ENCODE measurements around the gene CARS1. TPM values are rescaled to one million over a fixed set of nuclear protein-coding genes. Genes with fewer than 3 reads are reported as not detected.

The CARS1 gene
- total RNA-seq, 1 donor from 2014 or later, result 52.4 TPM

DNA sequence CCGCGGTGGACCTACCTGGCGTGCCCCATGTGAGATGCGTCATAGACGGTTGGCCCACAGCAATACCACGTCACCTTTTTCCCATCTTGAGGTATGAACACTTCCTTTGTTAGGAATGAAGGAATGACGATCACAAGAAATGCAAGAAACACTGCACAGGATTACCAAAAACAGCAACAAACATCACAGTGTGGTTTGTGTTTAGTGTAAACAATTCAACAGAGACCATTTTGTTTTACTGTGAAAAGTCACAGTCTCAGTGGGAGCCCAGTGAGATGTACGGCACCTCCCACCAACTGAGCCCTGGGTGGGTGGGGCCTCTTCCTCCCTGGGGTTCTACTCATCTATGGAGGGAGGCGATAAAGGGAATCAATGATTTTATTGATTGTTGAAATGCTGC, 16.3 kb downstream of the CARS1 start:
- no peak for DNase-seq (ENCODE audit: low read depth)

DNA sequence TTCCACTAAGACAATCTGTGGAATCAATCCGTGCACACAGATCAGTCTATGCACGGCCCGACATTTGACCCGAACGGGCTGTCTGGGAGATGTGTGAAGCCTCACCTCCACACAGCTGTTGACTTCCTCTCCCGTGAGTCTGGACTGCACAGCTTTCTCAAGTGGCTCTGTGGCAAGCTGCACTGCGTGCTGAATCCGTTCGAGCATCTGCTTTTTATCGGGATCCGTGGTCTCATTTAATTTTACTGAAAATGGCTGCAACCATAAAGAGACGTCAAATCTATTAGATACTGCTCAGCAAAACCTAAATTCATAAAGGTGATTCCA, 19.3 kb downstream of the CARS1 start:
- DNase-seq (ENCODE audit: low read depth), result no peak

DNA sequence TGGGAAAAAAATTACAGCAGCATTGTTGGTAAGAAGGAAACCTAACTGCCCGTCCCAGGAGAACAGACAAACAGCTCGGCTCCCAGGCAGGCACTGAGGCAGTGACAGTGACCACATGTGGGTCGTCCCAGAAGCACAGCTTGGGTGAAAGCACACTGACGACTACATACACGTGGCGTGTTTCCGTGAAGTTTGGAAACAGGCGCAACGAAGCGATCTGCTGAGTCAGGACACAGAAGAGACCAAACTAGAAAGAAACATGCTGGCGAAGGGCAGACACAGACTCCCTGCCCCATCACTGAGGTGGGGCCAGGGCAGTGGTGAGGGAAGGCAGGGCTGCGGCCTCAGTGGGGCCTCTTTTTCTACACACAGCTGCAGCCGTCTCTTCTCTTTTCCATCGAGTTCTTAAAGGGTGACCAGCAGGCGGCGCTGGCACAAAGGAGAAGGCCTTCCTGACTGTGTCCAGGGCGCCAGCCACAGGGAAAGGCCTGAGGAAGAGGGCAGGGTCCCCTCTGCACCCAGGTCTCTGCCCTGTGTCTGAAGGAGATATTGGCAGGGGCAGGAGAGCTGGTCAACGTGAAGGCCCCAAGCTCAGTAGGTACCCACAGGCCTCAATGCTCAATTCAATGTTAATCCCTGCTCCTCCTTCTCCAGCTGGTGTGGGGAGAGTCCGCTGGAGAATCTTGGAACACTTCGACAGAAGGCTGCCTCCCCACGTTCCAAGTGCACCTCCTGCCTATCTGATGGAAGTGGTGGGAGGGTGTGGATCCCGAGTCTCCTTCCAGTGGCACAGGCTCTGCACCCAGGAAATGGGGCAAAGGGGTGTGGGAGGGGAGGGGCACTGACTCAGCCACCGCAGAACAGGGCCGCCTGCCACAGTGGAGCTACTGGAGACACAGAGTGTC, 19.9 kb downstream of the CARS1 start:
- peak; percentile 25 for DNase-seq (ENCODE audit: low read depth)

DNA sequence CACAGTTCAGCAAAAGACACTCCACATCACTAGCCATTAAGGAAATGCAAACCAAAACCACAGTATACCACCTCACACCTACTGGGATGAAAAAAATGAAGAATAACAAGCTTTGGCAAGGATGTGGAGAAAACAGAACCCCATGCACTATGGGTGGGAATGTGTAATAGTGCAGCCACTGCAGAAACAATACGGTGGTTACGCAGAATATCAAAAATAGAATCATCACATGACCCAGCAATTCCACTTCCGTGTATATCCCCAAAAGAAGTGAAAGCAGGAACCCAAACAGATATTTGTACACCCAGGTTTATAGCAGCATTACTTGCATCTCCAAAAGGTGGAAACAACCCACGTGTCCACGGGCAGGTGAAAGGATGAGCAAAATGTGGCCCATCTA, 20.8 kb downstream of the CARS1 start:
- no peak for DNase-seq (ENCODE audit: low read depth)

DNA sequence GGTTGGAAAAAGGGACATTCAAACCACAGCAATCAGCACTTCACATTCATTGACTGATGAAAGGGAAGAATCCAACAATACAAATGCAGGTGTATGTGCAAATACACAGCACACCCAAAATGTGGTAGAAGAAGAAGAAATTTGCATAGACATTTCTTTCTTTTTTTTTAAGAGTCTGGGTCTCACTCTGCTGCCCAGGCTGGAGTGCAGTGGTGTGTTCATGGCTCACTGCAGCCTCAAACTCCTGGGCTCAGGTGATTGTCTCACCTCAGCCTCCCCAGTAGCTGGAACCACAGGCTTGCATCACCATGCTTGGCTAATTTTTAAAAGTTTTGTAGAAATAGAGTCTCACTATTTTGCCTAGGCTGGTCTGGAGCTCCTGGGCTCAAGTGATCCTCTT, 21.9 kb downstream of the CARS1 start:
- peak; percentile 21 for DNase-seq (ENCODE audit: low read depth)

GRCh38 chr11:3030289-3031070, 26.7 kb downstream of the CARS1 start:
- no peak for DNase-seq (ENCODE audit: low read depth)

DNA sequence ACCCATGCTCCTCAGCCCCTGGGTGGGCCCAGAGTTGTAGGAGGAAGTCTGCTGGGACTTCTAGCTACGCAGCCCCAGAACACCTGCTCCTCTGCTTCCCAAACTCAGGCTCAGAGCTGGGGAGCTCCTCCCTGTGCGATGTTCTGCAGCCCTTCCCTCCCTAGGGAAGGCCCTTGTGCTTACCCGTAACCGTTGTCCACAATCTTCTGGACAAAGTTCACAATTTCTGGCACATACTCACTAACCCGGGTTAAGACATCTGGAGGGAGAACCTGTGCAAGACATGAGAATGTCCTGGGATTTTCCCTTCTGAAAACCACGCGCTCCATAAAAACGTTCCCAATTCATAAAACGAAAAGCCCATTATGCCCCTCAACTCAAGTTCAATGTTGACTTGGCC, 28.4 kb downstream of the CARS1 start:
- DNase-seq (ENCODE audit: low read depth), result no peak

DNA sequence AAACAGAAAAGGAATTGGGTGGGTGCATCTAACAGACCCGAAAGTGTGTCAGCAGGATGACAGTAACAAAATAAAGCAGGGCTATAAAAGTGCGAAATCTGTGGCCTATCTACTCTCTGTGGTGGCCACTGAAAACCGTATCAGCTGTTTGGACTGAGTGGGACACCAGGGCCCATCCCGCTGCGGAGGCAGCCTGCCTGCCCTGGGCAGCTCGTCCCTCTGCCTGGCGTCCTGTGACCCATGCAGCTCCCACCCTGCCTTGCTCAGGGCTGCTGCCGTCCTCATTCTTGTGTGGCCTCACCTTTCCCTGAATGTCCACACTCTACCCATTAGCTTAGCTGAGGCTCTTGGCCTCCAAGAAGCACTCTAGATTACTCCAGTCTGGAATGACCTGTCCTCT, 30.4 kb downstream of the CARS1 start:
- DNase-seq (ENCODE audit: low read depth), result no peak

DNA sequence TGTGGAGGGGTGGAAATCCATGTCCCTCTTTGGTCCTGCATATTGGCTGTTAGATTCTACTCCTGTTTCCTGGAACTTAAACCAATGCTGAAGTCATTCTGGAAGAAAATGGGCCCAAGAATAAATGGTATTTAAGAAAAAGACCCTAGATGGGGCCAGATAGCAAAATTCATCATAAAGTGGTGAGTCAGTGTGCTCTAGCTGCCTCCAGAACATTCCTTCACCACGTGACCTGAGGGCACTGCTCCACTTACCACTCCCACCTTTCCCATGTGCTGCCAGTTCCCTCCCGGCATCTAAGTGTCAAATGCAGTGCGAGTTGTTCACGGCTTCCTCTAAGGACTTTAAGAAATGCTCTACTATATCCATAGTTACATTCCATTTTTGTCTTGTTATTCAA, 34.2 kb downstream of the CARS1 start:
- peak; percentile 71 for DNase-seq (ENCODE audit: low read depth)

- peak; percentile 68 for DNase-seq (ENCODE audit: low read depth)
Observed at GRCh38 chr11:3022300-3022967, 34.8 kb downstream of the CARS1 start.

DNA sequence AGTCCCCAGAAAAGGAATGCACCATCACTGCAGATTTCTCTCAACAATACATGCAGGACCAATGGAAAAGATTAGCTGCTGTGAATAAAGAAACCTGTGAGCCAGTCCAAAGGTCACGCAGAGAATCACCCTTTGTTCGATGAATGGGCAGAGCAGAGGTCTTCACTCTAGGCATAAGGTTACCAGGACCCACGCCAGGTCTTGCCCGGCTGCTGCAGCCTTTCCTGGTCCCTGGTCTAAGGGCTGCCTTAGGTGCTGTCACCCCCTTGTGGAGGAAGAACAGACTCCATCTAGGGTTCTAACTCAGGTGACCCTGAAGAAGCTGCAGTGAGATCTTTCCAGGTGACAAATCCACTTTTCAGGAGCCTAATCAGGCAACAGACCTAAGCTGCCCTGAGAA, 36.1 kb downstream of the CARS1 start:
- DNase-seq (ENCODE audit: low read depth), result peak; percentile 46

DNA sequence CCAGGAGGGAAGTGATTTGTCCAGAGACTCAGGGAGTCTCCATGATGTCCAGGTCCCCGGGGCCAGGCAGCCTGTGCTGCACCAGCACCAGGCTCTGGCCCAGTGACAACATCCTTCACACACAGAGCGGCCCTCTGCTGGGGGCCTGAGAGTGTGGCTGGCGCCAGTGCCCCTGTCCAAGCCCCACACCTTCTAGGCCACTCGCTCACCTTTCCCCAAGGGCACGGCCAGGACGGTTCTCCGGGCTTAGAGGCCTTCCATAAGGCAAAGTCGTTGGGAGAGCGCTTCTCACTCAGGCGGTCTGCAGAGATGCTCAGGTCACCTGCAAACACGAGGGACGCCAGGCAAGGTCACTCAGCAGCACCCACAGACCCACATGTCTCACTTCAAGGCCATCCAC, 37.2 kb downstream of the CARS1 start:
- no peak for DNase-seq (ENCODE audit: low read depth)

GRCh38 chr11:3018596-3018995, 38.6 kb downstream of the CARS1 start:
- DNase-seq (ENCODE audit: low read depth), result no peak

GRCh38 chr11:3016861-3017260, 40.4 kb downstream of the CARS1 start:
- no peak for DNase-seq (ENCODE audit: low read depth)

DNA sequence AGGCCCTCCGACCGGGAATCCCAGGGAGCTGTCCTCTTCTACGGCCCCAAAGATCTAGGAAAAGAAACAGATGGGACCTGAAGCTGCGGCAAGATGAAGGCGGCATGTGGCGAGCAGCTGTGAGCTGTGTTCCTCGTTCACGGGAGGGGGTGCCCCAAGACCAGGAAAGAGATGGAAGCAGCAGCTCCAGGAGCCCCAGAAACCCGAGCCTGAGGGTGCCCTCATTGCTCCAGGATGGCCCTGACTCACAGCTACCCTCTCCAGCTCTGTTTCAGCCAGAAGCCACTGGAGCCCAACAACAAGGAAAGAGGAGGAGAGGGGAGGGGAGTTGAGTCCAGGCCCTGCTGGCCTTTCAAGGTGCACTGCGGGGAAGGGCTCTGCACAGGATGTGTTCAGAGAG, 41.4 kb downstream of the CARS1 start:
- DNase-seq (ENCODE audit: low read depth), result no peak

DNA sequence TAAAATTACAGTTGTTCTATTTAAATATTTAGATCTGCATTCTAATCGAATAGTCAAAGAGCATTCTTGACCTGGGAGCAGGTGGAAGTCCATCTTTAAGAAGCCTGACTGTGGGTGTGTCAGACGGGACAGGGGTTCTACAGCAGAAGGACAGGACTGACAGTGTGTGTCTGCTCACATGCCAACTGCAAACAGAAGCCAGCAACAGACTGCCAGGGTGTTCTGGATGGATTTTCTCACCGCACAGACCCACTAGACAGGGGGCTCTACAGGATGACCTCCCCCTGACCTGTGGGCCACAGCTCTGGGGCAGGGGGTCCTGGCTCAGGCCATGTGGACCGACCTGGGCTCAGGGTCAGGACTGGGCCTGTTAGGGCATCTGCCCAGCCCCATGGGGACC, 42.3 kb downstream of the CARS1 start:
- DNase-seq (ENCODE audit: low read depth), result no peak

DNA sequence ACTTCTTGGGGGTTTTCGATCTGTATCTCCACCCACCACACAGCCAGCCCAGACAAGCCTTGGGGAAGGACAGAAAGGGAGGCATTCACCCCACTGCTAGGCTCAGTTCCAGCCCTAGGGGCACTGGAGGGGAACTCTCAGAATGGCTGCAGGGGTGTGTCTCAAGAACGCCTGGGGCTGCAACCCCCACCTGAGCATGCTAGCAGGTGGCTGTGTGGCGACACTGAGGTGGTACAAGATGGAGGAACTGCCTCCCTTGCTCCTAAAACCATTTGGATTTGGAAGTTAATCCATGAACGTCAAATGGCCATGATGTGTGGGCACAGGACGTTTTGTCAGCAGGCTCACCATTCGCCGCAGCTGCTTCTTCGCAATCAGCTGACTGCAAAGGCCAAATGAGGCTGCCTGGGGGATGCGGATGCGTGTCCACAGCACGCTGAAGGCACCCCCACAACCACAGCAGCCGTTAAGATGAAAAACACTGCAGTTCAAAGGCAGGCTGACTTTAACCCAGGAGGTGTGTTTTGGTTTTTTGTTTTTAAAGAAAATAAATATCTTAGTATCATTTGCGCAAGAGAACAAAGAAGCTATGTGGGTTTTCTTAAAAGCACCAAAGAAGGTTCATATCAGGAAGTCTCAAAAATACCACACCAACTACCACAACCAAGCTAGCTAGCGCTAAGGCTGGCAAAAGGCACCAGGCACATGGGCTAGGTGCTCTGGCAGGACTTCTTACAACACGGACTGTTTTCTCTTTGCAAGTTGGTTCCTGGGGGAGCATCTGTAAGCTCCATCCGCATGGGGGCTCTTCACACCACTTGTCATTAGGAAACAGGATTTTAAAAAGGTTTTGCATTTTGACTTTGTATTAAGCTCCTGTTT, 42.9 kb downstream of the CARS1 start:
- peak; percentile 57 for DNase-seq (ENCODE audit: low read depth)

DNA sequence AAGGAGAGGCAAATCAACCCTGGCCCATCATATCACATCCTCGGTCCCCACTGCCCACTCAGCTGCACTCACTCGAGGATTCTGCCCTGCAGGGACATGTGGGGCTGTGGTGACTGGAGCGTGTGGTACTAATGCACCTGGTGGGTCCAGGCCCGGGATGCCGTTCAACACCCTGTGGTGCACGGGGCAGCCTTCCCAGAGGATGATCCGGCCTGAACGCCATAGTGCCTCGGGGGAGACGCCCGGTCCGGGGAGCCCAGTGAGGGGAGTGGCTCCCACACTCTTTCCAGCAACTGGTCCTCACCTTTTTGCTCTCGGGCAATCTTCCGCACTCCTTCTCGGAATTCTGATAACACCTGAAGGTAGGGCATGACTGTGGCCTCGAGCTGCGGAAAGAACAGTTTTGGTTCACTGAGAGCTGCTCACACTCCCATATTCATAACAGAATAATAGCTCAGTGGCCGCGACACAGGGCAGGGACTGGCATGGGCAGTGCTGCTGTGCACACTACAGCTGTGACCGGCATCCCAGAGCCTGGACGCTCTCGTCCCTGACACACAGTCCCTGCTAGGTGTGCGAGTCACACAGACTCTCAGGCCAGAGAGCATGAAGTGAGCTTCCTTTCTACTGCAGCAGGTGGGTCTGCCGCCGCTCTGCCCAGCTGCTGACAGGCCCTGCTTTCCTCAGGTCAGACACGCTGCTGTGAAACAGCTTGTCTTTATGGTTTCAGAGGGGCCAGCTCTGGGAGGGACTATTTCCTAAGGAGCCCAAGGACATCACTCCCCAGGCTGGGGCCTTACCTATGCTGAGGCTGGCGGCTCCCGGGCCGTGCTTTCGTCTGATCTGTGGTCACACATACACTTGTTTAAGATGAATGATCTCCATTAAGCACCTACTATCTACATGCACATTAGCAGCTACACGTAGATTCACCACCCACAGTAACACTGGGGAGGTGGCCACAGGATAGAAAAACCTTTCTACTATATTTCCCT, 45.0 kb downstream of the CARS1 start:
- no peak for DNase-seq (ENCODE audit: low read depth)

DNA sequence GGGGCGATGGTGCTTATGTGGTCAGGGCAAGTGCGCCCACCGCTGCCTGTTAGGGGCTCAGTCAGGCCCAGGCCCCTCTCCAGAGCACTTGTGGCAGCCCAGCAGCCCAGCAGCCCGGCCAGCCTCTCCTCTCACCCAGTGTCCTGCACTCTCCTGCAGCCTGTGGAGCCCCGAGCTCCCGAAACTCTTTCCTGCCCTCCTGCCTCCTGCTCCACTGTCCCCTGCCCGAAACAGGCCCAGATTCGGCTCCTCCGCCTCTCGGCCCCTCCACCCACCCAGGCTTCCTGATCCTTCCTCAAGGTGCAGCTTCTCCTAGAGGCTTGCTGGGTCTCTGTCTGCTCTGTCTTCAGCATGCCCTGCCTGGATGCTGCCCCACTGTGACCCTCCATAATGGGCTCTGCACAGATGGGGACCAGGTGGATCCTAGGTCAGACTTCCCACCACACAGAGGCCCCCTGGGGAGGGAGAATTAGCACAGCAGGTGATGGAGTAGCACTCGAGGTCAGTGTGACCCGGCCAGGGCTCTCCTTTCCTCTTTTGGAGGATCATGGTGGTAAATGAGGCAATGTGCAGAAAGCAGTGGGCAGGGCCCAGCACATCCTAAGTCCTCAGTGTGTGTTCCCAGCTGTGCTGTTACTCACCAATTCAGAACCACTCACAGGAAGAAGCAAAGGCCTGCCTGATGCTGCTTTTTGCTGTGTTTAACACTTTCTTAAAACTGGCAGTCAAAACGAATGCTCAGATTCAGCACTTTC, 46.5 kb downstream of the CARS1 start:
- DNase-seq (ENCODE audit: low read depth), result no peak

GRCh38 chr11:3010004-3010403, 47.2 kb downstream of the CARS1 start:
- DNase-seq (ENCODE audit: low read depth), result no peak

Measured in renal cortical epithelial cell (primary cell).